GM23338 (cell line): ENCODE measurements around the gene FN1. TPM values are rescaled to one million over a fixed set of nuclear protein-coding genes. Genes with fewer than 3 reads are reported as not detected.

ENCODE experiments used
- ATAC-seq: fragments of 200-7000 bp; cut with Tn5 transposase; 3 replicates; pipeline ENCODE4 v1.9.1; 2020
- DNase-seq: peaks from one replicate; pipeline ENCODE4 v3.0.0-alpha.2; 2015; ENCODE audit warnings: low spot score
- H2AFZ ChIP-seq: fragments of 200-600 bp; sonication (generic); 2 replicates; pipeline ENCODE4 v1.8.0; 2016; ENCODE audit warnings: antibody characterized with exemption, mild to moderate bottlenecking, moderate library complexity
- H3F3A ChIP-seq: fragments of 200-600 bp; sonication (generic); replicated peaks from 2 replicates; pipeline ENCODE4 v1.8.0; 2017; ENCODE audit warnings: antibody characterized with exemption, mixed run types, low read depth
- H3K27ac ChIP-seq: fragments of 200-600 bp; sonication (generic); 2 replicates; pipeline ENCODE4 v1.6.1; 2016; ENCODE audit warnings: low read depth
- H3K27me3 ChIP-seq: fragments of 200-600 bp; sonication (generic); 2 replicates; pipeline ENCODE4 v1.8.0; 2016; ENCODE audit warnings: mild to moderate bottlenecking, mixed run types, moderate library complexity; ENCODE audit not compliant: insufficient read depth
- H3K36me3 ChIP-seq: fragments of 200-600 bp; sonication (generic); 2 replicates; pipeline ENCODE4 v1.8.0; 2016; ENCODE audit warnings: mild to moderate bottlenecking; ENCODE audit not compliant: insufficient read depth
- H3K4me1 ChIP-seq: fragments of 200-600 bp; sonication (generic); 2 replicates; pipeline ENCODE4 v1.8.0; 2016; ENCODE audit warnings: mild to moderate bottlenecking, moderate library complexity; ENCODE audit not compliant: insufficient read depth
- H3K4me2 ChIP-seq: fragments of 200-600 bp; sonication (generic); 2 replicates; pipeline ENCODE4 v1.7.1; 2017; ENCODE audit warnings: mixed run types
- H3K4me3 ChIP-seq: fragments of 200-600 bp; sonication (generic); 2 replicates; pipeline ENCODE4 v1.6.1; 2016; ENCODE audit warnings: mixed run types
- H3K79me2 ChIP-seq: fragments of 200-600 bp; sonication (generic); replicated peaks from 2 replicates; pipeline ENCODE4 v1.8.0; 2017; ENCODE audit warnings: mild to moderate bottlenecking; ENCODE audit not compliant: insufficient read depth
- H3K9me2 ChIP-seq: fragments of 200-600 bp; sonication (generic); 2 replicates; pipeline ENCODE4 v1.8.0; 2017; ENCODE audit not compliant: insufficient read depth
- H4K20me1 ChIP-seq: fragments of 200-600 bp; sonication (generic); replicated peaks from 2 replicates; pipeline ENCODE4 v1.8.0; 2017; ENCODE audit warnings: mild to moderate bottlenecking; ENCODE audit not compliant: insufficient read depth
- H3K27ac Mint-ChIP-seq: 2 replicates; pipeline ENCODE4 v1.8.0; 2020; ENCODE audit warnings: inconsistent platforms, mild to moderate bottlenecking, moderate library complexity, mixed read lengths
- H3K27me3 Mint-ChIP-seq: 3 replicates; pipeline ENCODE4 v1.8.0; 2022; ENCODE audit warnings: low read depth, mild to moderate bottlenecking, moderate library complexity, mixed read lengths, inconsistent platforms; ENCODE audit not compliant: insufficient read depth, poor library complexity
- H3K36me3 Mint-ChIP-seq: 3 replicates; pipeline ENCODE4 v1.8.0; 2021; ENCODE audit warnings: low read depth, mild to moderate bottlenecking, inconsistent platforms, moderate library complexity, mixed read lengths
- H3K4me1 Mint-ChIP-seq: 3 replicates; pipeline ENCODE4 v1.8.0; 2020; ENCODE audit warnings: mild to moderate bottlenecking, inconsistent platforms, mixed read lengths
- H3K4me3 Mint-ChIP-seq: 3 replicates; pipeline ENCODE4 v1.8.0; 2021; ENCODE audit warnings: moderate library complexity, mild to moderate bottlenecking, inconsistent platforms, mixed read lengths
- H3K9me3 Mint-ChIP-seq: 3 replicates; pipeline ENCODE4 v1.8.0; 2020; ENCODE audit warnings: moderate library complexity, mild to moderate bottlenecking, inconsistent platforms, mixed read lengths
- CREB1 ChIP-seq: fragments of 250-450 bp; sonication (Bioruptor Pico); IDR thresholded peaks from 2 replicates; pipeline ENCODE4 v1.5.0; 2020; ENCODE audit warnings: low read depth, mild to moderate bottlenecking, moderate library complexity
- CTCF ChIP-seq, 2 experiments: fragments of 200-600 bp in 1 of 2; sonication (generic) in 1 of 2; conservative IDR thresholded peaks; 2 replicates each; pipeline versions ENCODE4 v1.5.1 to v1.6.1; 2016 to 2017; ENCODE audit warnings: antibody characterized with exemption in 2 of 2, low read depth in 2 of 2, mild to moderate bottlenecking in 2 of 2, moderate library complexity in 1 of 2
- EZH2phosphoT487 ChIP-seq: fragments of 200-600 bp; sonication (generic); IDR thresholded peaks from one replicate; pipeline ENCODE4 v1.8.1; 2018; ENCODE audit warnings: antibody characterized with exemption; ENCODE audit not compliant: unreplicated experiment
- NANOG ChIP-seq: IDR thresholded peaks from 2 replicates; pipeline ENCODE4 v1.6.1; 2016; ENCODE audit warnings: antibody characterized with exemption, borderline replicate concordance
- POLR2AphosphoS5 ChIP-seq: IDR thresholded peaks from 2 replicates; pipeline ENCODE4 v1.6.1; 2016; ENCODE audit warnings: antibody characterized with exemption, low read depth
- REST ChIP-seq: IDR thresholded peaks from one replicate; pipeline ENCODE4 v1.6.1; 2018; ENCODE audit warnings: antibody characterized with exemption; ENCODE audit not compliant: unreplicated experiment
- ZNF114 ChIP-seq: fragments of 250-450 bp; sonication (Bioruptor Pico); IDR thresholded peaks from 2 replicates; pipeline ENCODE4 v1.5.0; 2020; ENCODE audit warnings: mild to moderate bottlenecking, moderate library complexity
- polyA plus RNA-seq: library from polyadenylated mRNA; unstranded; fragments of >200 nt; fragmentation: Nextera tagmentation; extraction: Ambion mirVana; gene quantifications from 2 replicates; pipeline ENCODE4 v1.2.1, GENCODE V29; 2016
- total RNA-seq: library from RNA; depleted of rRNA; stranded (reverse); fragments of >200 nt; shearing (Covaris generic); gene quantifications from 2 replicates; pipeline ENCODE4 v1.2.3, GENCODE V29; 2014

Gene FN1
- total and polyA plus RNA-seq, 2 experiments from 2014 or later: 79.6 to 255 TPM

GRCh38 chr2:215407590-215408264 lies 28.1 kb downstream of the FN1 start (continued):
- TF ChIP-seq CTCF (conservative IDR thresholded peaks at IDR 0.05; ENCODE audit: low read depth in 2 of 2) (no peak), EZH2phosphoT487 (no peak), POLR2AphosphoS5 (no peak), REST (no peak), ZNF114 (CRISPR knock-in tag) (no peak), CREB1 (CRISPR knock-in tag) (no peak), NANOG (no peak)

GRCh38 chr2:215407061-215407460 lies 28.8 kb downstream of the FN1 start:
- Histone ChIP-seq H3K27me3 (no peaks in the 10 kb centered on the region), H3K9me2 (no peaks in the 10 kb centered on the region), H2AFZ (no peak overlapping the region), H3K79me2 (no peaks in the 10 kb centered on the region), H3K4me3 (no peak overlapping the region), H3F3A (no peaks in the 10 kb centered on the region), H3K27ac (no peak overlapping the region), H3K4me1 (no peaks in the 10 kb centered on the region), H3K4me2 (no peak overlapping the region), H4K20me1 (no peaks in the 10 kb centered on the region), H3K36me3 (peaks cover 45% of the 10 kb centered on the region)
- Mint-ChIP-seq H3K4me1 (peaks cover 6% of the 10 kb centered on the region; the same call in 2 of the 3 replicates), H3K4me3 (no peak overlapping the region), H3K27me3 (no peaks in the 10 kb centered on the region), H3K36me3 (peaks cover 32% of the 10 kb centered on the region), H3K9me3 (no peaks in the 10 kb centered on the region), H3K27ac (no peak overlapping the region)
- no peak for DNase-seq
- no peak for ATAC-seq
- TF ChIP-seq NANOG: no peak
- no peak for TF ChIP-seq EZH2phosphoT487
